ENCODE results near the gene MYO5B. TPM values are rescaled to one million over a fixed set of nuclear protein-coding genes. Genes with fewer than 3 reads are reported as not detected.

Gene MYO5B
- total RNA-seq, 4 donors from 2014 or later: 105 to 213 (median 183) TPM

DNA sequence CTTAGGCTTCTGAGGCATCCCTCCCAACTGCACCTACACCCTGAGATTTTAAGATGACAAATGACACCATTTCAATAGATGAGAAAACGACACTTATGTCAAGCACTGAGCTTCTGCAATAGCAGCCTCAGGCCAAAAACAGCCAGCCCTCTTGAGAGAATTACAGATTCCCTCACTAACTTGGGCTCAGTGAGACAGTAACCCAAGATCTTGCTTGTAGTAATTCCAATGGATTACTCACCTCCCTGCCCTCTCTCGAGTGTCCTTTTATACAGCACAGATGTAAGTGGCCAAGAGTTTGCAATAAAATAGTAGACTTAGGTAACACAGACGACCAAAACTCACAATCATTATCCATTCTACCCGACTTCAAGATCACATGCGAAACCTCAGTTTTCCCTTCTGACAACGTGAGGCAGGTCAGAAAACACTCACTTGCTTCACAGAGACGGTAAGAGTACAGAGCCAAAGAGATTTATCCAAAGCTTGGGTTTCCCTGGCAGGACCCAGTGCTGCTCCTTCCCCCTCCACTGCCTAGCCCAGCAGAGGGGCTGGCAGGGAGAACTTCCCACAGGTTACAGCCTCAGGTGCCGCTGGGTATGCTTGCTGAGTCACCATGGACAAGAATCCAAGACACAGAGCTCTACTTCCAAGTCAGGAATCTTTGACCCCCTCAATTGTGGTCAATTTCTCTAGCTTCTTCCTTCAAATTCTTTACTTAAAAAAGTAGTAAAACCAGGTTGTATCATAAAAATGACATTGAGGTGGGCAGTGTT lies 181.4 kb downstream of the MYO5B start:
- Histone ChIP-seq H3K4me3 (no peak overlapping the region), H3K27ac (no peak overlapping the region), H3K27me3 (no peaks in the 10 kb centered on the region), H3K4me1 (no peaks in the 10 kb centered on the region), H3K9me3 (no peaks in the 10 kb centered on the region), H3K36me3 (no peaks in the 10 kb centered on the region)
- TF ChIP-seq POLR2A (IDR thresholded peaks at IDR 0.05): no peak
- TF ChIP-seq, protein P1, sequence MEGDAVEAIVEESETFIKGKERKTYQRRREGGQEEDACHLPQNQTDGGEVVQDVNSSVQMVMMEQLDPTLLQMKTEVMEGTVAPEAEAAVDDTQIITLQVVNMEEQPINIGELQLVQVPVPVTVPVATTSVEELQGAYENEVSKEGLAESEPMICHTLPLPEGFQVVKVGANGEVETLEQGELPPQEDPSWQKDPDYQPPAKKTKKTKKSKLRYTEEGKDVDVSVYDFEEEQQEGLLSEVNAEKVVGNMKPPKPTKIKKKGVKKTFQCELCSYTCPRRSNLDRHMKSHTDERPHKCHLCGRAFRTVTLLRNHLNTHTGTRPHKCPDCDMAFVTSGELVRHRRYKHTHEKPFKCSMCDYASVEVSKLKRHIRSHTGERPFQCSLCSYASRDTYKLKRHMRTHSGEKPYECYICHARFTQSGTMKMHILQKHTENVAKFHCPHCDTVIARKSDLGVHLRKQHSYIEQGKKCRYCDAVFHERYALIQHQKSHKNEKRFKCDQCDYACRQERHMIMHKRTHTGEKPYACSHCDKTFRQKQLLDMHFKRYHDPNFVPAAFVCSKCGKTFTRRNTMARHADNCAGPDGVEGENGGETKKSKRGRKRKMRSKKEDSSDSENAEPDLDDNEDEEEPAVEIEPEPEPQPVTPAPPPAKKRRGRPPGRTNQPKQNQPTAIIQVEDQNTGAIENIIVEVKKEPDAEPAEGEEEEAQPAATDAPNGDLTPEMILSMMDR (IDR thresholded peaks at IDR 0.05): no peak
- DNase-seq: no peak

DNA sequence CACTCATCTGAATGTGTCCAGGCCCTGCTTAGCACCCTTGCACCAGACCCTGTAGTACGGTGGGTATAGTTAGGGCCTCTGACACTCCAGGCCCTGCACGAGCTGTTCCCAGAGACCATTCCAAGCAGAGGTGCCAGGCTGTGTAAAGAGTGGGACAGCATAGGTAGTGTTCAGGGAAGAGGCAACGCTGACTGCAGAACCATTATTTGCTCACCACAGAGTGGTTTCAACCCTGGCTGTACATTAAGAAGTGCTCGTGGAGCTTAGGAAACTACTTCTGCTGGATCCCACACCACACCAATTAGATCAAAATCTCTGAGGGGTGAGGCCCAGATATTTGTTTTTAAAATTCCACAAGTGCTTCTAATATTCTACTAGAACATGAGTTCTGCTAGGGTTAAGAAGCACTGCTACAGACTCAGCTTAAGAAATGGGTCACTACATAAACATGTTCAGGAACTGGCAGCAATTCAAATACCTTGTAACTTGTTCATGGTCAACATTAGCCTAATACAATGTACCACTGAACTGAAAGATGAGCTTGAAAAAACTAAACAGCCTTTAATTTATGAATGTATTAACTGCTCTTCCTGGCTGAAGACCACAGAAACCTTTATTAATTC lies 183.0 kb downstream of the MYO5B start:
- no peak for DNase-seq
- H3K9me3 ChIP-seq: no peaks in the 10 kb centered on the region
- TF ChIP-seq, protein P1 (IDR thresholded peaks at IDR 0.05): no peak
- no peak for TF ChIP-seq POLR2A (IDR thresholded peaks at IDR 0.05)
- H3K4me3 ChIP-seq: no peak overlapping the region
- H3K4me1 ChIP-seq: no peaks in the 10 kb centered on the region
- no peaks in the 10 kb centered on the region for H3K27me3 ChIP-seq
- H3K36me3 ChIP-seq: no peaks in the 10 kb centered on the region
- no peak overlapping the region for H3K27ac ChIP-seq

DNA sequence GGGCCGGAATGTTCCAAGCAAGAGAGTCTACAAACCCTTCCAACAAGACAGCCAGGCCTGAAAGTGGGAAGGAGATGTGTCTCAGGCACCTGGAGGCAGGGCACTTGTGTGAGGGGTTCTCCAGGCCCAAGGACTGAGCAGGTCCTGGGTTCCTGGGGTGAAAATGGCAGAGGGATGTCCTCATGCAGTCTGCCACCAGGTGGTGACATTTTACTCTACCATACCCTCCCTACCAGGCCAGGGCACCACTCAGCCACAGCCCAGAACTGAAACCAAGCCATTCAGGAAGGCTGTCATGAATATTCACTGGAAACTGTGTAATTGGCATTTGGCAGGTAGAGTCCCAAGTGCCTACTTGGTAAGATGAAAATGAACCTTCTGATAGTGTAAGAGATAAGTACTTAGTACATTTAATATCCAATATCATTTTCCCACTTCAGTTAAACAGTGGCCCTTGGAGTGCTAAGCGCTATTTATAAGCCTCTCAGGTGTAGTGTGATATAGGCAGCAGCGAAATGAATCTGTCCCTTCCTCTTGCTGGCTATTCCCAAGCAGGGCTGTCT lies 185.1 kb downstream of the MYO5B start:
- Histone ChIP-seq H3K27me3 (no peaks in the 10 kb centered on the region), H3K36me3 (no peaks in the 10 kb centered on the region), H3K4me1 (no peaks in the 10 kb centered on the region), H3K4me3 (no peak overlapping the region), H3K9me3 (no peaks in the 10 kb centered on the region), H3K27ac (no peak overlapping the region)
- peak; percentile 22 to 77 (median 60) for DNase-seq
- TF ChIP-seq, protein P1 (IDR thresholded peaks at IDR 0.05): peak in 4 of 6 experiments; percentile 48 to 83 (median 75)
- TF ChIP-seq POLR2A (IDR thresholded peaks at IDR 0.05): no peak

DNA sequence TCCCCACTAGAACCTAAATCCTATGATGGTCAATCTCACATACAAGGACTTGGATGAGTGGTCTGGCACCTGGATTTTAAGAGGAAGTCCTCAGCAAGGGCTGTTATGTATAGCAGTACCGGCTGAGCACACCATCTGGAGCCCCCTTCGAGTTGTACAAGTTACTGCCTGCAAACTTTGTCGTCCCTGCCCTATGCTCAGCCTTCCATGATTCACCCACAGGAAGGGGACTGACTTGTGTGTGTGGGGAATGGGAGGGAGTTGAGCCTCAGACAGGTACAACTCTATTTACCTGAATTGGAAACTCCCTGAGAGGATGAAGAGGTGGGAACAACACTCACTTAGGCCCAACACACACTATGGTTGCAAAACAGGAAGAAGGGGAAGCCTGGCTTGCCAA lies 186.6 kb downstream of the MYO5B start:
- Histone ChIP-seq H3K4me1 (no peaks in the 10 kb centered on the region), H3K4me3 (no peak overlapping the region), H3K27ac (no peak overlapping the region), H3K9me3 (no peaks in the 10 kb centered on the region), H3K36me3 (no peaks in the 10 kb centered on the region), H3K27me3 (no peaks in the 10 kb centered on the region)
- DNase-seq: no peak
- TF ChIP-seq, protein P1 (IDR thresholded peaks at IDR 0.05): no peak
- TF ChIP-seq POLR2A (IDR thresholded peaks at IDR 0.05): no peak

DNA sequence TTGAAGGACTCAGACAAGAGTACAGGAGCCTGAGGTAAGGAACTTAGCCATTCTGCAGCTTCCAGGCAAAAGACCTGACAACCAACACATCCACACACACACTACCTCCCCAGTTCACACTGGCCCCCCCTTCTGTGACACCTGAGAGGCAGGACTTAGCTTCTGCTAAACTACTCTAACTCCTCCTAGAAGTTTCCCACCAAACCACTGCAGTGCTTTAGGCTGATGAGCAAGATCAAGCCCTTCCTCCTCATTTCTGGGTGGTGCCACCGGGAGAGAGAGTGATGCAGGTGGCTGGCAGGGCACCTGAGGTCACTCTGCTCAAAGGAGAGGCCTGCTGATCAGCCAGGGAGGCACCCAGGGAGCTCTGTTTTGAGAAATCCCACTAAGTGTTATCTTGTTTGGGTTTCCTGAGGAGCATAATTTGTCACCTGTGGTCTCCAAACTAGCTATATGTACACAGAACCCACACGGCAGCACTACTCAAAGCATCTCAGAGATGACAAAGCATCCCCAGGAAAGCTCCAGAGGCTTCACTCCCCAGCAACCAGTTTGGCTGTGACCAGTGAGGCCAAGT lies 188.4 kb downstream of the MYO5B start:
- no peak for DNase-seq
- no peaks in the 10 kb centered on the region for H3K4me1 ChIP-seq
- H3K36me3 ChIP-seq: no peaks in the 10 kb centered on the region
- H3K27me3 ChIP-seq: no peaks in the 10 kb centered on the region
- H3K4me3 ChIP-seq: no peak overlapping the region
- no peaks in the 10 kb centered on the region for H3K9me3 ChIP-seq
- TF ChIP-seq, protein P1 (IDR thresholded peaks at IDR 0.05): no peak
- TF ChIP-seq POLR2A (IDR thresholded peaks at IDR 0.05): no peak
- H3K27ac ChIP-seq: no peak overlapping the region

All from Peyer's patch (tissue), 4 donors.